HG03432 (cell line): Measurements from ENCODE around the gene CIAO2B.
A peak's percentile ranks its signal among the peaks of the same experiment; 100 is the strongest.
"Not testable (repeated sequence)": the region's sequence is repeated elsewhere in the genome, so short reads cannot be mapped to it uniquely, and the experiment has no call there.

ENCODE experiments used
- ATAC-seq: cut with Tn5 transposase; IDR thresholded peaks from one replicate; pipeline ENCODE4 v1.9.1; 2021; ENCODE audit warnings: mild to moderate bottlenecking, moderate library complexity; ENCODE audit not compliant: unreplicated experiment

Gene CIAO2B

GRCh38 chr16:66905633-66906539 lies 28.3 kb downstream of the CIAO2B start:
- ATAC-seq, result no peak

GRCh38 chr16:66904846-66905632 lies 29.2 kb downstream of the CIAO2B start:
- no peak for ATAC-seq

- ATAC-seq, result no peak
Observed at GRCh38 chr16:66904428-66904845, 29.8 kb downstream of the CIAO2B start.

- ATAC-seq, result no peak
Observed at GRCh38 chr16:66903544-66904427, 30.4 kb downstream of the CIAO2B start.

- ATAC-seq, result no peak
Observed at GRCh38 chr16:66902648-66903543, 31.3 kb downstream of the CIAO2B start.

GRCh38 chr16:66901626-66902025 lies 32.6 kb downstream of the CIAO2B start:
- ATAC-seq, result no peak

- no peak for ATAC-seq
Observed at GRCh38 chr16:66900721-66901441, 33.3 kb downstream of the CIAO2B start.

- no peak for ATAC-seq
Observed at GRCh38 chr16:66899945-66900710, 34.1 kb downstream of the CIAO2B start.

GRCh38 chr16:66899310-66899944 lies 34.8 kb downstream of the CIAO2B start:
- no peak for ATAC-seq

GRCh38 chr16:66898933-66899309 lies 35.3 kb downstream of the CIAO2B start:
- ATAC-seq, result no peak

GRCh38 chr16:66898207-66898606 lies 36.0 kb downstream of the CIAO2B start:
- no peak for ATAC-seq

- not testable (repeated sequence) for ATAC-seq
Observed at GRCh38 chr16:66896682-66897081, 37.5 kb downstream of the CIAO2B start.

- ATAC-seq, result no peak
Observed at GRCh38 chr16:66895999-66896398, 38.2 kb downstream of the CIAO2B start.

- no peak for ATAC-seq
Observed at GRCh38 chr16:66895689-66895979, 38.6 kb downstream of the CIAO2B start.

GRCh38 chr16:66894948-66895688 lies 39.1 kb downstream of the CIAO2B start:
- peak; percentile 79 for ATAC-seq

- ATAC-seq, result no peak
Observed at GRCh38 chr16:66894055-66894454, 40.1 kb downstream of the CIAO2B start.

GRCh38 chr16:66891797-66892196 lies 42.4 kb downstream of the CIAO2B start:
- ATAC-seq, result no peak

GRCh38 chr16:66891360-66891759 lies 42.8 kb downstream of the CIAO2B start:
- ATAC-seq, result no peak
